GM21447 (cell line): ENCODE data around the gene IL1RAPL1.

Experiments
- ATAC-seq: cut with Tn5 transposase; IDR thresholded peaks from one replicate; pipeline ENCODE4 v1.9.1; 2021; ENCODE audit not compliant: unreplicated experiment

The IL1RAPL1 gene

DNA sequence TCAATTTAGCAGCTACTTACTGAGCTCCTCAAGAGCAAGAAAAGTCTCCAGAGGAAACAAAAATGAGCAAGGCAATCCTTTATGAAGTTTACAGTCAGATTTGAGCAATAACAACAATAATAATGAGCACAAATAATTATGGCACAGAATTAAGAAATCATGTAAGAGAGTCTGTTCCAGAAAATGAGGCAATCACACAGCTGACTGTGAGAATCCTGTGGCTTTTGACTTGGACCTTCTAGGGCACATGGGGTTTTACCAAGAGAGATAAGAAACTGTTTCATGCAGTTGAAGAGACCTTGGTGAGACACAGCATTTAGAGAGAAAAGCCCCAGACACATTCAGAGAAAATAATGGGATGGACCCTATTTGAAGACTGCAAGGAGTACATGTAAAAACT, 1265.5 kb downstream of the IL1RAPL1 start:
- no peak for ATAC-seq

DNA sequence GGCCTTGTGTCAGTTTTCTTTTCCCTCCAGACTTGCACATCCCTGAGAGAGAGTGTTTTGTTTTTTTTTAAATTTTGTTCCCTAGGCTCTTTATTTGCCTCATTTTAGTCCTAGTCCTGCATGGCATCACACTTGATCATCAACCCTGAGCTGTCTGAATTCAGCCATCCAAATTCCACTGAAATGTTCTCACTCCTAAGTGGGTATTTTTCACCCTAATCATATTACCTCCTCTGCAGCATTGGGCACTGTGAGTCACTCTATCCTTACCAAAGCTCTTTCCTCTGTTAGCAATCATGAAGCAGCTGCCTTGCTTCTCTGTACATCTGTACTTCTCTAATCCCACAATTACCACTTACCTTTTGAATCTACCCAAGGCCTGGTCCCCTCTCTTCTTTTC, 1271.5 kb downstream of the IL1RAPL1 start:
- no peak for ATAC-seq

DNA sequence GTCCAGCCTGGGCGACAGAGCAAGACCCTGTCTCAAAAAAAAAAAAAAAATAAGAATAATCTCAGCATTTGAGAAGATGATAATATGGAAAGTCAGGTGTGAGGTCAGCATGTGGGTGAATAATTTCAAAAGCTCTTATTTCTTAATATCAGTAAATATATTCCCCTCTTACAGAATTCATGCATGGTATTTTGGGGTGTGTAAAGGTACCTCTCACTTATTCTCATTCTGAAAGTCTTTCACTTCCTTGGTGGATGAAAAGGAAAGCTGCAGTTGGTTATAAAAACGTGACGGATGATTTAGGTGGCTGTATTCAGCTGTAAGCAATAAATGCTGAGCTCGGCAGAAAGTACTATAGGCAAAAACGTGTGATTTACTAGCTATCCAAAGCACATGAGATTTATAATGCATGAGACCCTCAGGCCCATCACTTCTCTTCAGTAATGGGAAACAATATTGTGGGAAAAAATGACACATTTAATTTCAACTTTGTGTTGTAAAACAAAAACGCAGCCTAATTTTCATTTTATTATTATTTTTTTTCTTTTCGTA, 1275.0 kb downstream of the IL1RAPL1 start:
- no peak for ATAC-seq

DNA sequence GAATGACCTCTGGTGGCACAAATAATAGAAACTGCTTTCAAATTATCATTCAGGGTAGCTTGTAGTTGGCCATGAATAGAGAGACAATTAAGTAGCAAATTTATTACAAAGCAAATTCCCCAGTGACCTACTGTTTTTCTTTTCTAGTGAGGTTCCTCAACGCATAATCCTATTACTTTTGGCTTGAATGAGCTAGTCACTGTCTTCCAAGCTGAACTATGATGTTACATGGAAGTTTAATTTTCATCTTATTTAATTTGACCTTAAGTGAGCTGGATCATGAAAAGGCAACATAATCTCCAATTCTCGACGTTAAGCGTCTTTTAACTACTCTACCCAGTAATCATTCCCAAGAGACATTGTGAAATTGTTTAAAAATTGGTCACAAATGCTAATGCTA, 1280.7 kb downstream of the IL1RAPL1 start:
- ATAC-seq = no peak

DNA sequence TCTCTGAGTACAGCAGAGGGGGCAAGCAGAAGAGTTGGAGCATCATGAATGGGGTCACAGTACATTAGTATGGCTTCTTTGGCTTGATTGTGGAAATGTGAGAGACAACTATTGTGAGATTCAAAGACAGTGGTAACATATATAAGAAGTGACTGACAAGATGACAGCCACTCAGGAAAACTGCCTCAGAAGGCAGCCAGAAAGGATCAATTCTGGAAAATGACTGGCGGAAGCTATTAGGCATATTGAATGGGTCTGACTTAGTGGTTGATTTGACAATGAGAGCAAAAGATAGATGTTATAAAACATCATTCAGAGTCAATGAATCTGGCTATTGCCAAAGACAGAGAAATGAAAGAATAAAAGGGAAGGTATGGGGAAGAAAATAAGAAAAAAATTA, 1282.6 kb downstream of the IL1RAPL1 start:
- no peak for ATAC-seq

DNA sequence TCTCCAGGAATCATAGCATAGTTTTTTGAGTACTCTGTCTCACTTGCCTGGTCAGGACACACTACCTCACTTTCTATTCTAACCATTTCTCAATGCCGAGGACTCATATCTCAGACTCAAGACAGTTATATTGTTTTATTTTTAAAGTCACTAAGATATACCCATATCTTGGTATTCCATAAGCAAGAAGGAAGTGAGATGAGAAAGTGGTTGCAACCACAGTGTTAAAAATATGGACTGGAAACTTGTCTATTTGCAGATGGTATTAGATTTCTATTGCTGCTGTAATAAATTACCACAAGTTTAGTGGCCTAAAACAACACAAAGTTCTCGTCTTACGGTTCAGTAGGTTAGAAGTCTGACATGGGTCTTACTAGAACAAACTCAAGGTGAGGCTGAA, 1283.4 kb downstream of the IL1RAPL1 start:
- ATAC-seq = no peak

DNA sequence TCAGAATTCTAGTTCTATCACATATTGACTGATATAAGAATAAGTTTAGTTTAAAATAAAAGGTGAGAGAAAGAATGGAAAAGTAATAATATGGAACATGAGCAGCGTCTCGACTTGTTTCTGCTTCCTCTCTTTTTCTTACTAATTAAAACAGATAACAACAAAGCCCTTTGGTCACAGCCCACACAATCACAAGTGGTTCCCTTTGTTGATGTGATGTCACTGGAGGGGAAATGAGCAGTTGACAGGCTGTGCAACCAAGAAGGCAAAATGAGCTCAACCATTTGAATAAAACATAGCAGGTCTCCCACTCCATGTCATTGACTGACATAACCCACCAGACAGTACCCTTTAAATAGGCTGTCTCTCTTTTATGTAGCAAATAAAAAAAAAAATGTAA, 1285.6 kb downstream of the IL1RAPL1 start:
- ATAC-seq = no peak

DNA sequence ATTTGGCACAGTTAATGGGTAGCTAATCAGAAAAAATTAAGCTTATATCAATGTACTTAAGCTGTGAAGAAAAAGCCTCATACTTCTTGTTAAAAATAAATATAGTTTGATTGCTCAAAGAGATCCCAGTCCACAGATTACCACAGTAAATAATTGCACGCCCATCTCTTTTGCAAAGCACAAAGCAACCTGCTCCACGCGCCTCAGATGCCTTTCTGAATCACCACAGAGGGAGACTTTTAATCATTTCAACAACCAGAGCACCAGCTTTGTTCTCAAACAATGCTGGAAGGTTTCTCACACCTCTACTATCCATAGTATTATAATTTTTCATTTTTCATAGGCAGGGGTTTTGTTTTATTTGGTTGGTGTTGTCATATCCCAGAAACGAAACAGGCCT, 1289.5 kb downstream of the IL1RAPL1 start:
- ATAC-seq = no peak

DNA sequence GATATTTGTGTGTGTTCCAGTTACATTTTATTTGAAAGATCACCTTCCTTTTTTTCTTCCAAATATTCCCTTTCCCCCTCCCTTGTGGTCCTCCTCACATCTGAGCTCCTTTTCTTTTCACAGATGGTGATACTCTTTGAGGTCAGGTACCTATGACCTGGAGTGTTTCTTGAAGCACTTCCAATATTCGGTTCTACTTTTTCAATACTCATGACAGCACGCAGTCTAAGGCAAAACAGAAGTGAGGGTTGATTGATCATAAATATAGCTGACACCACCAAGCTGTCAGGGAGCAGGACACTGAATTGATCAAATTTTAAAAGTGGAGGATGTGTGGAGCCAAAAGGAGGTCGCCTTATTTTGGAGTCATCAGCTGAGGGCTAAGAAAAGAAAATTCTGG, 1293.7 kb downstream of the IL1RAPL1 start:
- ATAC-seq = no peak

DNA sequence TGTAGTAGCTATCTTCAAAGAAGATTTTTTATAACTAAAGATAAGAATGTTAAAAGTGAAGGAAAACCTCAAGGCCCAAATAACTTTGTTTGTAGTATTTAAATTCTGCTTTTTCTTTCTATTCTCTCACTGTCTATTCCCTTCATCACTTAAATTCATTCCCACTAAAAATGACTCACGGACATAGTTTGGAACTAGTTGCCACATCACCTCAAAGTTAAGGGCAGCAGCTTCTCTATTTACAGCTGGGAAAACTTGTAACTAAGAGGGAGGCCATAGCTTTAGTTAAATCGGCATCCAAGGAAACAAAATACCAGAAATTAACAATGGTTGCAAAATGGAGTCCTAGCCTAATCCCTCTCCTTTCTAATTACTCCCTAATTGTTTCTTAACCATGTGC, 1302.8 kb downstream of the IL1RAPL1 start:
- no peak for ATAC-seq

DNA sequence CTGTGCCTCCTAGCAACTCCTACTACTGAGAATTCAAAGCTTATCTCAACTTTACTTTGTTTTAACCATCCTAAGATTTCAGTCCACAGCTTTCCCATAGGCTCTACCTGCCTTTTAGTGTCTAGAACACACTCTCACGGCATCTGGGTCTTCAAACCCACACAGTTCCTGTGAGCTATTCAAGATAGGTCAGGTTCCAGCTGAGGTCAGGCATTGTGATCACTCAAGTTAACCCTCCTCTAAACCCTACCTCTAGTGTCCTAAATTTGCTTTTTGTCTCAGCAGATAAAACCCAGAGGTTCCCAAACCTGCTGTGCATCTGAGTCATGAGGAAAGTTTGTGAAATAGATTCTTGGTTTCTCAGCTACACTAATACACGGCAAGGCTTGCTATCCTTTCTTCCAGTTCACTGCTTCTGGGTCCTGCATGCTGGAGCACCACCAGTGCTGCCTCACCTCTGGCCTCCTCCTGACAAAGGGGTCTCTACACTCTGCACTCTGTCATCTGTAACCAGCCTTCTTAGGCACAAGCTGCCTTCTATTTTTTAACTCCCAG, 1303.5 kb downstream of the IL1RAPL1 start:
- no peak for ATAC-seq

DNA sequence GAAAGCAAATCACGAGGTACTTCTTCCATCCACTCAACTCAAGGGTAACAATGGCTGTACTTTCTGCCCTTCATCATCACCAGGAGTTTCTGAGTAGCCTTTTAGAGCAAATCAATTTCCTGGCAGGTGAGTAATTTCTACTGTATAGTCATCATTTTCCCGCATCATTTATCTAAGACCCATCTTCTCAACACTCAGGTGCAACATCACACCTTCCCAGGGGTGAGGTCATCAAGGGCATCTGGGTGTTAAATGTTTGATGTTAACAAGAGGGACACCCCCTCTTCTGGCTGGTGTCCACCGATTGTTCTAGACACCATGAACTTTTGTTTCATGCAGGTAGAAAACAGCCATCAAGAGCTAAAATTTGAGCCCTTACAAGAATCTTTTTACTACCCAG, 1314.8 kb downstream of the IL1RAPL1 start:
- ATAC-seq = no peak

DNA sequence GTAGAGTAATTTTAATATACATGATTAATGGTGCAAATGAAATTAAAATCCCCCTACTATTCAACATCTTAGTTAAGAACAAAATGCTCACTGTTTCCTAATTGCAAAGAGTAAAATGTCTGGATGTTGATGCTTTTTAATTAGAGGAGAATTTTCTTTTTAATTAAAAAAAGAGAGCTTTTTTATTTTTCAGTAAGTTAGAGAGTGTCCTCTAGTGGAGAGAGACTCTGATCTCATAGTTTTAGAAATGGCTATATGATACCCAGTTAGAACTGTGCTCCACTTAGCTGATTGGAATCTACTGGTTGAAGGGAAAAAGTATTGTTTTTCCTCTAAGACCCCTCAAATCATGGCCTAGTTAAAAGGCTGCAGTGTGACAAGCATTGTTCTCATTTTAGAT, 1316.1 kb downstream of the IL1RAPL1 start:
- no peak for ATAC-seq

DNA sequence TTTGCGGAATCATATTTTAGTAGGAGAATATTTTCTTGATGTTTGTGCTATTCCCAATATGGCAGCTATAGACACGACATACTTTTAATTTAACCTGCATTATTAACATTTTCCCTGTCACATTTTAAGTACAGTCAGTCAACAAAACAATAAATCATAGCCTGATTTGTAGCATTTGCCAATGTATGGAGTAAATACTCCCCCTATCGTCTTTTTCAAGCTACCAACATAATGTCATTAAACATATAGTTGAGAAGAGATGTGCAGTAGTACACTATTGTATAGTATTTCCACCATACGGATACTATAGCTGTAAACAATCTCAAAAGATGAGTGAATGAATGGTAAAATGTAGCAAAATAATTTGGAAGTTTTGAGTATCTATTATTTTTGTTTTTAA, 1324.4 kb downstream of the IL1RAPL1 start:
- ATAC-seq = no peak

DNA sequence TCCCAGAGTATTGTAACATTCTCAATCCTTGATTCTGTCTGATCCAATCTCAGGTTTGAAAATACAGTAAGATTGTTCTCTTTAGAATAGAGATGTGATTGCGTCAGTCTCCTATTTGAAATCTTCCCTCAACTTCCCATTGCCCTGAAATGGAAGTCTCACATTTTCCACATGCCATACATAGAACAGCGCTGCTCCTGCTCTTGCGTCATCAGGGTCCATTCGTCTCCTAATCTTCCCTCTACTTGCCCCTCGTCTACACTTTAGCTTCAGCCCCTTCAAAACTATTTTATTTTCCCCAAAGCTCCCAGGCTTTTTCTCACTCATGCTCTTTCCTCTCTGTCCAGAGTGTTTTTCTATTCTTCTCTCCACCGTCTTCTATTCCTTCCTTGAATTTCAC, 1326.4 kb downstream of the IL1RAPL1 start:
- ATAC-seq = no peak

DNA sequence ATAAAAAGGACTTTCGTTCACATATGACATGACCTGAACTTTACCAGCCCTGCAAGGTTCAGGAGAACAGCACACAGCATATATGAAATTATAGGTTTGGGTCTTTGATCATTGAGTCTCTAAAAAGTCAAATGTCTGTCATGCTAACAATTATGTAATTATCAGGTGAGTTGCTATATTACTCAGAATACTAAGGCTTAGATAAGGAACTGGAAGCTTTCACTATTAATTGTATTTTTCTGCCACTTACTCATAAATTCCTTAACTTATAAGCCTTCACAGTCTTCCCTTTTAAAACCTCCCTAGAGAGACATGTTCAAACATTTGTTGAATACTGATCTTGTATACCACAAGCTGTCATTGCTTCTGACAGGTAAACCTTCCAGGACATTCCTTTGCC, 1335.4 kb downstream of the IL1RAPL1 start:
- no peak for ATAC-seq

DNA sequence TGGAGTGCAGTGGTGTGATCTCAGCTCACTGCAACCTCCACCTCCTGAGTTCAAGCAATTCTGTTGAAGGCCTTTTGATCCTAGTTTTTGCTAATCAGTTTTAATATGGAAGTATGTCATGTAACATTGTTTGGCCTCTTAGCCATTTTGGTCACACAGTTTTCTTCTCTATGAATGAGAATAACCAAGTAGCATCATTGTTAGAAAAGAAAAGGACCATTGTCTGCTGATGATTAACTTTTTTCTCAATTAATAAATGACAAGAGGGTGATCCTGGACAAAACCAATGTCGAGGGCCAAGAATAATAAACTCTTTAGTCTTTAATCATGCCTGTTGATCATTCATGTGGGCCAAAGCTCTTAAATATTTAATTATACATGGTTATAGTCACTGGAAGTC, 1338.8 kb downstream of the IL1RAPL1 start:
- no peak for ATAC-seq

DNA sequence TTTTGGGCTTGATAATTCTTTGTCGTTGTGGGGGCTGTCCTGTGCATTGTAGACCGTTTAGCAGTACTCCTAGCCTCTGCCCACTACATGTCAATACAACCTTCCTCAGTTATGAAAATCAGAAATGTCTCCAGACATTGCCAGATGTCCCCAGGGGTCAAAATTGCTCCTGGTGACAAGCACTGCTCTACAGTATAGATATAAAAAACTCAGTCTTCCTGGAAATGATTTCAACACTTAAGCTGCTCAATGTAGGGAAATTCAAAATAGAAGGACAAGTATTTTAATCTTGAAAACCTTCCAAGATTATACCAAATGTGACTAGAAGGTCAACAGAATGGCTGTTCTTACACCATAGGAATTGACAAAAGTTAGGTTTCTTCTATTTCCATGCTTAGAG, 1339.4 kb downstream of the IL1RAPL1 start:
- ATAC-seq = no peak

DNA sequence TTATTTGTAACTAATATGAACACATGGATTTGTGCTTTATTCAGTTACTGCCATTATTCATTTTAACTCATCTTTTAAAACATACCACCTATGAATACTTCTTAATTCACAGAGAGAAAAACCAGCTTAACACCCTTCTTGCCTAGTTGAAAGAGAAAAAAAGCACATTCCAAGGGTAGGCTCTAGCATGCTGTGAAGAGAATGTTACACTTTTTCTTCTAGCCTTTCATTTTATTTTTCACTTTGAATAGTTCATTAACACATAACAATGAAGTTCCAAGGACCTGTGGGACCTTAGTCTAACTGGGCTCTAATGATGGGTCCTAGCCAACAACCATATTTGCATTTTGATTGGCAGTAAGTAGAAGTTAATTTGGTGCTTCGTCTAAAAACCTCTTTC, 1348.2 kb downstream of the IL1RAPL1 start:
- ATAC-seq = no peak

DNA sequence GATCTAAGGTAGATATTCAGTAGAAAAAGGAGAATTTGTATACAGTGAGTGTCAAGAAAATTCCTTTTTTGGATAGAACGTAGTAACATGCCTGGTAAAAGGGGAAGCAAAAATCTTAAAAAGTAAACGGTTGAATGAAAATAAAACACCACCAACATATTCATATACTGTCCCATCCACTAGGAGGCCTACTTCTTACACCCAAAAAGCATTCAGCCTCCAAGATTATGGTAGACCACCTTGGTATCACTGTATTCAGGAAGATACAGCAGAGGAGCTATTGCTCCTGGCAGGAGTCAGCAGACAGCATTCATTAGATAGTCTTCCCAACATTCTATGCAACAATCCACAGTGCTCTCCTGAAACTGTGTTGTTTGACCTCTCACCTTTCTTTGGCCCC, 1353.5 kb downstream of the IL1RAPL1 start:
- ATAC-seq = no peak

DNA sequence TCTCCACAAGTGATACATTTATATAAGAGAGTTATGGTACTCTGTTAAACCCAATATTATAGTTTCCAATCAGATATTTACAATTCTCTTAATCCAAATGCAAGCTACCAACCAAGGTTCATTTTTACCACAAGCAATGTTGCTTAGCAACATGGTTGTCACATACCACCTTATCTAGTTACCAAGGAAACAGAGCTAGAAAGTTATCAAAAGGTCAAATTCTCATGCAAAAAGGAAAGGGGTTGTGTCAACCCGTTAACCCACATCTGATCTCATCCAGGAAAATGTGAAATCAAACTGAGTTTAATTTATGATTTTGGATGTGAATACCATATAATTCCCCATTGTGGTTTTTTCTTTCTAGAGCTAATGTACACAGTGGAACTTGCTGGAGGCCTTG, 1354.0 kb downstream of the IL1RAPL1 start:
- no peak for ATAC-seq

DNA sequence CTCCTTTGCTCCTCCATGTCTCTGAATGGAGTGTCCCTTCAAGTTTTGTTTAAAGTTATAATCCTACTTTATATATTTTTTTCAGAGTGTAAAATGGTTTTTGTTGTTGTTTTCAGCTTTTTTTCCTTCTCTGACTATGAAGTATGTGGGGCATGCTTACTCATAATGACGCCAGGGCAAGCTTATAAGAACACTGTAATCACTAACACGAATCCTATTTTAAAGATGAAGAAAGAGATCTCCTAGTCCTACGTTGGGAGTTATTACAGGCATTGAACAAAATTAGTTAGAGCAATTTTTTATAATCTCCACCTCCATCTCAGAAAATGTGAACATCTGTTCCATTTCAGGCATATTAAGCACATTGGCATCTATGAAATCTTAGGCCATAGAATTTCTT, 1360.0 kb downstream of the IL1RAPL1 start:
- no peak for ATAC-seq

DNA sequence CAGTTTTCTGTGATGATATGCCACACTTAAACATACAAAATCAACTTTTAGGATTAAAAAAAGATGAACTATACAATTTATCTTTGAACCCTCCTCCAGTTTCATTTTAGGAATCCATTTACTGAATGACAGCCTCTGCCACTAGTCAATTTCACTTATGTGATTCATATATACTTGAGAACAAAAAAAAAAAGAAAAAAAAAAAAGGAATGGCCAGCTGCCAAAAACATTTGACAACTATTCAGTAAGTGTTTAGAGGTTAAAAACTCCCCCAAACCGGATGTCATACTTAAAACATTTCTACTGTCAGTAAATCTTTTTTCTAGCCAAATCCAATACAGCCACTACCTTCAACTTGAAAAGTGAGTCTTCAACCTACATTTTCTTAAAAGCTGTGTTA, 1361.4 kb downstream of the IL1RAPL1 start:
- no peak for ATAC-seq

DNA sequence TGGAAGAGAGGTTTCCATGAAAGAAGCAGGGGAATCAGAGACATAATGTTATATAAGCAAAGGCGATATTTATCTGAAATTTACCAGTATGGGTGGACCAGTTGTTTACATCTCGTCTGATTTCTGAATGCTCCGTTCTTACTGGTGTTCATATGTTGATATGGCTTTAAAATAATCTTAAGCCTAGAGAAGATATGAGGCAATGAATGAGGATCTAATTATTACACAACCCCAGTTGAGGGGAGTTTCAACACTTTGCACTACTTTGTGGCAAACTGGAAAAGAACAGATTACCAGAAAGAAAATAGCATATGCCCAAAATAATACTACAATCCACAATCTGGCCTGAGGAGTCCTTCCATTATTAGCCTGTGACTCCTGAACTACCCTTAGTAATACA, 1364.8 kb downstream of the IL1RAPL1 start:
- ATAC-seq = no peak
